Measurements from ENCODE around the gene KRT86.

The KRT86 gene

GRCh38 chr12:52233462-52234207 is 40.8 kb upstream of the KRT86 start:
- peak overlapping the region in 1 of 2 donors; percentile 49 for H3K4me3 ChIP-seq (replicated peaks in 1 of 2; ENCODE audit: low read depth in 2 of 2, low read length in 2 of 2)
- no peak for DNase-seq (ENCODE audit: low read depth in 2 of 2)
- TF ChIP-seq CTCF (IDR thresholded peaks at IDR 0.05; ENCODE audit: low read depth, low read length), result no peak

- H3K4me3 ChIP-seq (replicated peaks in 1 of 2; ENCODE audit: low read depth in 2 of 2, low read length in 2 of 2), result peak overlapping the region in 1 of 2 donors; percentile 35
- DNase-seq (ENCODE audit: low read depth in 2 of 2), result no peak
- TF ChIP-seq CTCF (IDR thresholded peaks at IDR 0.05; ENCODE audit: low read depth, low read length), result no peak
Observed at GRCh38 chr12:52234223-52234810, 40.1 kb upstream of the KRT86 start.

- no peak for TF ChIP-seq CTCF (IDR thresholded peaks at IDR 0.05; ENCODE audit: low read depth, low read length)
- DNase-seq (ENCODE audit: low read depth in 2 of 2), result peak in 1 of 2 donors; percentile 95
- peak overlapping the region in 1 of 2 donors; percentile 35 for H3K4me3 ChIP-seq (replicated peaks in 1 of 2; ENCODE audit: low read depth in 2 of 2, low read length in 2 of 2)
Observed at GRCh38 chr12:52235001-52235764, 39.3 kb upstream of the KRT86 start.

- no peak for DNase-seq (ENCODE audit: low read depth in 2 of 2)
- H3K4me3 ChIP-seq (replicated peaks in 1 of 2; ENCODE audit: low read depth in 2 of 2, low read length in 2 of 2), result no peak overlapping the region
- TF ChIP-seq CTCF (IDR thresholded peaks at IDR 0.05; ENCODE audit: low read depth, low read length), result no peak
Observed at GRCh38 chr12:52235822-52236361, 38.6 kb upstream of the KRT86 start.

- TF ChIP-seq CTCF (IDR thresholded peaks at IDR 0.05; ENCODE audit: low read depth, low read length), result no peak
- no peak for DNase-seq (ENCODE audit: low read depth in 2 of 2)
- H3K4me3 ChIP-seq (replicated peaks in 1 of 2; ENCODE audit: low read depth in 2 of 2, low read length in 2 of 2), result no peak overlapping the region
Observed at GRCh38 chr12:52236386-52237050, 37.9 kb upstream of the KRT86 start.

- peak in 1 of 2 donors; percentile 44 for DNase-seq (ENCODE audit: low read depth in 2 of 2)
- no peak for TF ChIP-seq CTCF (IDR thresholded peaks at IDR 0.05; ENCODE audit: low read depth, low read length)
- H3K4me3 ChIP-seq (replicated peaks in 1 of 2; ENCODE audit: low read depth in 2 of 2, low read length in 2 of 2), result no peak overlapping the region
Observed at GRCh38 chr12:52238207-52238840, 36.1 kb upstream of the KRT86 start.
